ENCODE measurements around the gene IMMP2L.

The IMMP2L gene

DNA sequence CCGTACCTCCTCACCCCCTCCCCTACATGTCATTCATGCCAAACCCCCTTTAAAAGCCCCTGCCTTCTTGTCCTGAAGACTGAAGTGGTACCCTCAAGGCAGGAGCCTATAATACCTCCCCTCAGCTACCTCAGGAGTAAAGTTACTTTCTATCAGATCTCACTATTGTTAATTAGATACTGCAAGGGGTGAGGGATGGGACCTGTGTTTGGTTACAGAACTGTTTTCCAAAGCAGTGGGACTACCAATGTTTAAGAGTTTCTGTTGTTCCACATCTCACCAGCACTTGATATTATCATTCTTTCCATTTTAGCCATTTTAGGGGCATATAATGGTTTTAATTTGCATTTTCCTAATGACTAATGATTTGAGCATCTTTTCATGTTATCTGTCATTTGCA is 668.2 kb downstream of the IMMP2L start:
- no peak for DNase-seq

- DNase-seq = no peak
Observed at GRCh38 chr7:110891197-110891596, 671.1 kb downstream of the IMMP2L start.

- DNase-seq = no peak
Observed at GRCh38 chr7:110890101-110890500, 672.2 kb downstream of the IMMP2L start.

DNA sequence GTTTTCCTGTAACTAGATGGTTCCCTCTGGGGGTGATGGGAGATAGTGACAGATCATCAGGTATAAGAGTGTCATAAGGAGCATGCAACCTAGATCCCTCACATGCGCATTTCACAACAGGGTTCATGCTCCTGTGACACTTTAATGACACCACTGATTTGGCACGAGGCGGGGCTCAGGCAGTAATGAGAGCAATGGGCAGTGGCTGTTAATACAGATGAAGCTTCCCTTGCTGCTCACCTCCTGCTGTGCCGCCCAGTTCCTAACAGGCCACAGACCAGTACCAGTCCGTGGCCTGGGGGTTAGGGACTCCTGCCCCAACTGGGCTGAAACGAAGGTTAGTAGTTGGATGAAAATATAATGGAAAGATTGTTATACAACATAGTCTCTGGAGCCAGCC is 673.0 kb downstream of the IMMP2L start:
- no peak for DNase-seq

DNA sequence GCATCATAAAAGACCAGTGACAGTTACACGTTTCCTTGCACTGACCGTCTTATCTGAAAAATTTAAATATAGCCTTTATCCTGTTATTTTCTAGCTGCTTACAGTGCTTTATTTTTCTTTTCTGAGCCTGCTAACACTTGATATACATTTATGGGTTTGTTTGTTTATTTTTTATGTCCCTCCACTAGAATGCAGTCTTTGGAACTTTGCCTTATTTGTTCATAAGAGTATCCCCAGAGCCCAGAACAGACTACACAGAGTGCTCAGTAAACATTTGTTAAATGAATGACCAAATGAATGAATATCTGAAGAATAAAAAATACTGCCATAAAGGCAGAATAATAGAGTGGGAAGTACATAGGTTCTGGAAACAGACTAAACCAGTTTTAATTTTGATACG is 673.7 kb downstream of the IMMP2L start:
- no peak for DNase-seq

GRCh38 chr7:110885474-110885873 is 676.8 kb downstream of the IMMP2L start:
- DNase-seq = no peak

DNA sequence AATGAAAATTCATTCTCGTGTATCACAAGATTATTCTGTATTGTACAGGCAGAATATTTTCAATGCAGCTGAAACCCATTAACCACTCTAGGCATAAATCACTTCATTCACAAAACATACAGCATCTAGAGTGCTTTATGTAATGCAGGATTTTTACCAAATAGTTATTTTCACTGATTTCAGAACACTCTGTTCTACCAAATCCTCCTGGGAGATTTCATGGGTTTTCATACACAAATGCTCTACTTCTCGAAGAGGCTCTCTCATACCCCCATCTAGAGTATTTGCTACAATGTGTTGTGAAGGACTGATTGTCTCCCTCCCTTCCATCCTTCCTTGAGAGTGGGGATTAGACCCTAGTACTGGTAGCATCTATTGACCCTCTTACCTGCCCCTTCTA is 680.6 kb downstream of the IMMP2L start:
- DNase-seq = no peak

DNA sequence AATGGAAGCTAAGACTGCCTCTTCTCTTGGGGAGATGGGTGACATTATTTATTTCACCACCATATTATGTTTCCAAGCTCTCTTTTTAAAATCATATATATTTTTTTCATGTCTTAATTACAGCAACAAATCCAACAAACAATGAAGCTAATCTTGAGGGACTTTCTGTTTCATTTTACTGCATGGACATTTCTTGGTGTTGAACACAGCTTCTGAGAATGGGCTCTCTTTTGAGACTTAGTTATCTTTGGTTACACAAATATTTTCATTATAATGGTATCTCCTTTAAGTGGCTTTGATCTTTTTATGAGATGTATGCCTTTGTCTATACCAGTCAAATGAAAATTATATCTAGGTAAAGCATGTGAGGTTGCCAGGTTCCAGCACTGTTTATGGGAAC is 681.3 kb downstream of the IMMP2L start:
- no peak for DNase-seq

DNA sequence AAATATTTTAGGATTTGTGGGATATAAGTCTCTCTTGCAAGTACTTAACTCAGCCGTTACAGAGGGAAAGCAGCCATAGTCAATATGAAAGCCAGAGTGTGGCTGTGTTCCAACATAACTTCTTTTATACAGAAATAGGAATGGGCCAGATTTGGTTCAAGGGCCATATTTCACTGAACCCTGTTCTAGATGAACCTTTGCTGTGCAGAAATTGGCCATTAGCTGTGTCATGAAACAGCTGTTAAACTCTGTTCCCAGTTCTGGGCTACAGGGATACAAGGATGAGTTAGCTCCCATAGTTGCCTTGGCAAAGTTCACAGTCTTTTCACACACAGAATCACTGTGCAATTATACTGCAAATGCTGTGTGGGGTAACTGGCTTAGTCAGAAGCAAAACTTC is 685.3 kb downstream of the IMMP2L start:
- DNase-seq = no peak

- no peak for DNase-seq
Observed at GRCh38 chr7:110875346-110875745, 686.9 kb downstream of the IMMP2L start.

GRCh38 chr7:110871856-110872255 is 690.4 kb downstream of the IMMP2L start:
- DNase-seq = no peak

- DNase-seq = no peak
Observed at GRCh38 chr7:110870926-110871325, 691.4 kb downstream of the IMMP2L start.

GRCh38 chr7:110868458-110868857 is 693.8 kb downstream of the IMMP2L start:
- DNase-seq = no peak

DNA sequence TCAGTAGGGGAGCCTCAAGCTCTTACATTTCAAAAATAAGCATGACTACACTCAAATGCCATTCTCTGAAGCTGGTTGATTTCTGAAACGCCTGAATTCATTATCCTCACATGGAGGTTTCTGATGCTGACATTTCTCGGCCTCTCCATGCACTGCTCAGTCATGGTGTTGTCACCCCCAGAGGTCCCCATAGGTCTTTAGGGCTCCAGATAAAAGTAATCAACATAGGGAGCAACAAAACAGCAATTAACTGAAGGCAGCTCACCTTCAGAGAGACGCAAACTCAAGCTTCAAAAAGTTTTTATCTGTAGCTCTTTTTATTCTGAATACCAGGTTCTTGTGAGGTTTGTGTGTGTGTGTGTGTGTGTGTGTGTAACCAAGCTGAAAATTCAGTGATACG is 694.5 kb downstream of the IMMP2L start:
- DNase-seq = no peak

GRCh38 chr7:110863258-110863657 is 699.0 kb downstream of the IMMP2L start:
- no peak for DNase-seq

- DNase-seq = no peak
Observed at GRCh38 chr7:110861163-110861562, 701.1 kb downstream of the IMMP2L start.

GRCh38 chr7:110857106-110857505 is 705.2 kb downstream of the IMMP2L start:
- DNase-seq = no peak

DNA sequence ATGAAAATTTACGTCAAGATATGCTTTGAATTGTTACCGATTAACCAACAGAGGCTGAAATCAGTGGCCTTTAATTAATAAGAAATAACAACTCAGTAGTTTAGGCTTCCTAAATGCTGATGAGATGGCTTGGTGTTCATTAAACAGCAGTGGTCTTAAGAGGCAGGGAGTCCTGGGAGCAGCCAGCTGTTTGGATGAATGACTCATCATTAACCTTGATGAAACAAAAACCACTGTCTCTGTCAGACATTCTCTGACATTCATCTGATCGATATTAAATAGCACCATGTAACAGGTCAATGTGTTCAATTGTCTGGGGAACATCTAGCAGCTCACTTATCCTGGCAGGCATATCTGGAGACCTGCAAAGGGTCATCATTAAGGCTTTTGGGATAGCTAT is 705.6 kb downstream of the IMMP2L start:
- no peak for DNase-seq

DNA sequence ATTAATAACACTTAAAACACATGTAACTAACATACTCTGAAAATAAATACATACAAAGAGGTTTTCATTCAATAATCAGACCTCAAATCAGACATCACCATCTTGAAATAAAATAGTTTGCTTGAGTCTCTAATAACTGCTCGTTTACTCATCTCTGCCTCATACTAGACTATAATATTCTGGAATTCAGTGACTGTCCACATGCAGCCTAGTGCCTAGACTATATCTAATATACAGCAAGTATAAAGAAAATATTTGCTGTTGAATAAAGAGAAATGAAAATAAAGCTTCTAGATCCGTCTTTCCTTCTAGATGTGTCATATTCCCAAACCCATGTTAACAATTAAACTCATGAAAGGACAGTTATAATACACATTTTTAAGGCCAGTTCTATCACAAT is 707.6 kb downstream of the IMMP2L start:
- no peak for DNase-seq

GRCh38 chr7:110854166-110854565 is 708.1 kb downstream of the IMMP2L start:
- no peak for DNase-seq

DNA sequence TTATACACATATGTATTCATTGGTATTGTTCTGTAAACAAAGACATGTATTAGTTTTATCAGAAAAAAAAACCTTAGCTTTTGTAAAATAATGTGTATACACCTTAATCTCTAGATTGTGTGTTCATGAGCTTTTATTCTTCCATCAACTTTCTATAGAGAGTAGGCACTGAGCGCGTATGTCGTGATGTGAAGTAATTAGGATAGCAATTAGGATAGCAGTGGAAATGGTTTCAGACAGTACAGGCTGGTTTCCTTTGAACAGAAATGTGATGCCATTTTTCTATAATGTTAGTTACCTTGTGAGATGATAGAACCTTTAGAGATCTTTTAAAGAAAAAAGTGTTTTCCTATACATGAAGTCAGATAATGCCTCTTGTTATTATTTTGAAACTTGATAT is 709.0 kb downstream of the IMMP2L start:
- DNase-seq = no peak

- no peak for DNase-seq
Observed at GRCh38 chr7:110852156-110852940, 709.9 kb downstream of the IMMP2L start.

DNA sequence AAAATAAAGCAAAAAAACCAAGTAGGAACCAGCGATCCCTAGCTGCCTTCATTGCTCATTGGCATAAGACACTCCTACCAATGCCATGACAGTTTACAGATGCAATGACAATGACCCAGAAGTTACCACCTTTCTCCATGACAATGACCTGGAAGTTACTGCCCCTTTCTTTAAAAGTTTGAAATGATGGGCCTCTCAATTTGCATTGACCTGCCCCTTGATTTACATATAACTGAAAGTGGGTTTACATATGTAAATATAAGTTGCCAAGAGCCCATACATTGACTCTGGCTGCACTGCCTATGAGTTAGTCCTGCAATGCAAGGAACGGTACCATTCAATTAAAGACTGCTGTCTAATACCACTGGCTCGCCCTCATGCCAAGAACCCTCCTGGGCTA is 712.1 kb downstream of the IMMP2L start:
- no peak for DNase-seq

GRCh38 chr7:110842796-110843195 is 719.5 kb downstream of the IMMP2L start:
- no peak for DNase-seq

- no peak for DNase-seq
Observed at GRCh38 chr7:110841840-110842545, 720.3 kb downstream of the IMMP2L start.

Data from CD4-positive, alpha-beta T cell treated with Interleukin-17A for 1 hour (primary cell).